Measurements from ENCODE around the gene STIM2.

The STIM2 gene

DNA sequence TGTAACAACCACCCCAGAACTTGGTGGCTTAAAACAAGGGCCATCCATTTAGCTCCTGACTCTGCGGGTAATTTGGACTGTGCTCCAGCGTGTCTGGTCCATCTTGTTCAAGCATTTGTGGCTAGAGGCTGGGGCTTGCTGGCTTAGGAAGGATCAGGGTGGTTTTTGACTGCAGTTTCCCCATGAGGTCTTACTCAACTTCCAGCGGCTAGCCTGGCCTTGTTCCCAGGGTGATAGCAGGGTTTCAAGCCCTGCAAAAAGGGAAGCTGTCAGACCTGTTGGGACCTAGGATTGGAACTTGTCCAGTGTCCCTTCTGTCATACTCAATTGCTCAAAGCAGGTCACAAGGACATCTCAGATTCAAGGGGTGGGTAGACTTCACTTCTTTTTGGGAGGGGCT, 205.9 kb downstream of the STIM2 start:
- DNase-seq: no peak
- H4K20me1 ChIP-seq (ENCODE audit: insufficient read depth, low read length): no peaks in the 10 kb centered on the region
- ATAC-seq (ENCODE audit: insufficient read depth, low read depth): no peak
- no peaks in the 10 kb centered on the region for H3K4me1 ChIP-seq (ENCODE audit: insufficient read depth, low read length)
- no peaks in the 10 kb centered on the region for H3K79me2 ChIP-seq (ENCODE audit: insufficient read depth, low read length)
- H3K27ac ChIP-seq (ENCODE audit: low read length): no peak overlapping the region
- no peaks in the 10 kb centered on the region for H3K9me3 ChIP-seq (ENCODE audit: insufficient read depth, low read length, severe bottlenecking)
- TF ChIP-seq EZH2 (IDR thresholded peaks at IDR 0.05; ENCODE audit: borderline replicate concordance, low read depth, low read length, severe bottlenecking): no peak
- TF ChIP-seq, protein P1, sequence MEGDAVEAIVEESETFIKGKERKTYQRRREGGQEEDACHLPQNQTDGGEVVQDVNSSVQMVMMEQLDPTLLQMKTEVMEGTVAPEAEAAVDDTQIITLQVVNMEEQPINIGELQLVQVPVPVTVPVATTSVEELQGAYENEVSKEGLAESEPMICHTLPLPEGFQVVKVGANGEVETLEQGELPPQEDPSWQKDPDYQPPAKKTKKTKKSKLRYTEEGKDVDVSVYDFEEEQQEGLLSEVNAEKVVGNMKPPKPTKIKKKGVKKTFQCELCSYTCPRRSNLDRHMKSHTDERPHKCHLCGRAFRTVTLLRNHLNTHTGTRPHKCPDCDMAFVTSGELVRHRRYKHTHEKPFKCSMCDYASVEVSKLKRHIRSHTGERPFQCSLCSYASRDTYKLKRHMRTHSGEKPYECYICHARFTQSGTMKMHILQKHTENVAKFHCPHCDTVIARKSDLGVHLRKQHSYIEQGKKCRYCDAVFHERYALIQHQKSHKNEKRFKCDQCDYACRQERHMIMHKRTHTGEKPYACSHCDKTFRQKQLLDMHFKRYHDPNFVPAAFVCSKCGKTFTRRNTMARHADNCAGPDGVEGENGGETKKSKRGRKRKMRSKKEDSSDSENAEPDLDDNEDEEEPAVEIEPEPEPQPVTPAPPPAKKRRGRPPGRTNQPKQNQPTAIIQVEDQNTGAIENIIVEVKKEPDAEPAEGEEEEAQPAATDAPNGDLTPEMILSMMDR (IDR thresholded peaks at IDR 0.05; ENCODE audit: borderline replicate concordance, extremely low read depth, low read length, poor library complexity, severe bottlenecking): no peak
- no peaks in the 10 kb centered on the region for H3K27me3 ChIP-seq (ENCODE audit: insufficient read depth, low read length, poor library complexity)
- no peak overlapping the region for H3K4me3 ChIP-seq (ENCODE audit: low read depth in 1 of 2, low read length in 2 of 2)
- H3K9ac ChIP-seq (ENCODE audit: low read depth, low read length): no peak overlapping the region
- no peaks in the 10 kb centered on the region for H3K36me3 ChIP-seq (ENCODE audit: insufficient read depth, low read length)
- no peak overlapping the region for H3K4me2 ChIP-seq (ENCODE audit: insufficient read depth, low read length)
- H2AFZ ChIP-seq (ENCODE audit: low read depth, low read length): no peak overlapping the region

DNA sequence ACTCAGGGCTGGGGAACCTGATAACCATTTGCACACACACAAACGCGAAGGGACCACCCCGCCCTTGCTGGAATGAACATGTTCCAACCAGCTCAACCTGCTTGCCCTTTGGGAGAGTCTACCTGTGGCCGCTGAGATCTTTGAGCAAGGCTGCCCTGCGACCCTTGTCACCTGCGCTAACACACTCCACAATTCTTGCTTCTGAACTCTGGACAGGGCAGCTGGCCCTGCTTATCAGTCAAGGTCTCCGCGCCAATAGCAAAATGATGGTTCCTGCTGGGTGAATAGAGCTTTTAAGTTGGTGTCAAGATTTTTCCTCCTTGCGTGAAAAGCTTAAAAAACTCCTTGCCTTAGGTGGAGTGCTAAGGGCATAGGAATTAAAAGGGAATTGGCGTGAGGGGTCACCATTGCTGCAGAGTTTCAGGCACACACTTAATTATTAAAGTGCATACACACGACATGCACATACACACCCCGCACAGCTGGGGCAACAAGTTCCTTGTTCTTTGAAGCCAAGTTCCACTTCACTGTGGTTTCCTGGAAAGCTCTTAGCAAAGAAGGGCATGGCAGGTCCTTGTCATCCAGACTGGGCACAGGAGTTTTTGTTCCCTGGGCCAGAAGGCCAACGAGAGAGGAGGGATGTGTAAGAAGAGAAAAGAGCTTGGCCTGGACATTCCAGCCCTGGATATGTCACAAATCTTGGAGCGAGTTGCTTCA, 207.7 kb downstream of the STIM2 start:
- H3K36me3 ChIP-seq (ENCODE audit: insufficient read depth, low read length): no peaks in the 10 kb centered on the region
- H3K4me3 ChIP-seq (ENCODE audit: low read depth in 1 of 2, low read length in 2 of 2): no peak overlapping the region
- no peak for ATAC-seq (ENCODE audit: insufficient read depth, low read depth)
- H4K20me1 ChIP-seq (ENCODE audit: insufficient read depth, low read length): no peaks in the 10 kb centered on the region
- H3K9me3 ChIP-seq (ENCODE audit: insufficient read depth, low read length, severe bottlenecking): no peaks in the 10 kb centered on the region
- no peak overlapping the region for H3K4me2 ChIP-seq (ENCODE audit: insufficient read depth, low read length)
- no peak overlapping the region for H3K9ac ChIP-seq (ENCODE audit: low read depth, low read length)
- no peaks in the 10 kb centered on the region for H3K79me2 ChIP-seq (ENCODE audit: insufficient read depth, low read length)
- H2AFZ ChIP-seq (ENCODE audit: low read depth, low read length): no peak overlapping the region
- no peaks in the 10 kb centered on the region for H3K4me1 ChIP-seq (ENCODE audit: insufficient read depth, low read length)
- H3K27me3 ChIP-seq (ENCODE audit: insufficient read depth, low read length, poor library complexity): no peaks in the 10 kb centered on the region
- TF ChIP-seq, protein P1 (IDR thresholded peaks at IDR 0.05; ENCODE audit: borderline replicate concordance, extremely low read depth, low read length, poor library complexity, severe bottlenecking): no peak
- TF ChIP-seq EZH2 (IDR thresholded peaks at IDR 0.05; ENCODE audit: borderline replicate concordance, low read depth, low read length, severe bottlenecking): no peak
- no peak overlapping the region for H3K27ac ChIP-seq (ENCODE audit: low read length)
- no peak for DNase-seq

Measured in DND-41 (cell line).